Posterior cingulate gyrus (tissue), 11 donors: ENCODE results near the gene MYO3B.
"Not testable (repeated sequence)": the region's sequence is repeated elsewhere in the genome, so short reads cannot be mapped to it uniquely, and the experiment has no call there.

ENCODE experiments used
- DNase-seq, 10 donors: peaks; one replicate each; pipeline versions ENCODE4 v3.0.0 to v3.0.0-alpha.2; 2020 to 2021; ENCODE audit warnings: mixed read lengths in 3 of 10
- intact Hi-C: fragments of 100-400 bp; cut with DNase I; formaldehyde crosslinking; loops from one replicate; pipeline ENCODE4 v1.15.1; 2023

The MYO3B gene

GRCh38 chr2:170330881-170331280 is 152.9 kb downstream of the MYO3B start:
- no peak for DNase-seq
- intact Hi-C loops = no loop called here

DNA sequence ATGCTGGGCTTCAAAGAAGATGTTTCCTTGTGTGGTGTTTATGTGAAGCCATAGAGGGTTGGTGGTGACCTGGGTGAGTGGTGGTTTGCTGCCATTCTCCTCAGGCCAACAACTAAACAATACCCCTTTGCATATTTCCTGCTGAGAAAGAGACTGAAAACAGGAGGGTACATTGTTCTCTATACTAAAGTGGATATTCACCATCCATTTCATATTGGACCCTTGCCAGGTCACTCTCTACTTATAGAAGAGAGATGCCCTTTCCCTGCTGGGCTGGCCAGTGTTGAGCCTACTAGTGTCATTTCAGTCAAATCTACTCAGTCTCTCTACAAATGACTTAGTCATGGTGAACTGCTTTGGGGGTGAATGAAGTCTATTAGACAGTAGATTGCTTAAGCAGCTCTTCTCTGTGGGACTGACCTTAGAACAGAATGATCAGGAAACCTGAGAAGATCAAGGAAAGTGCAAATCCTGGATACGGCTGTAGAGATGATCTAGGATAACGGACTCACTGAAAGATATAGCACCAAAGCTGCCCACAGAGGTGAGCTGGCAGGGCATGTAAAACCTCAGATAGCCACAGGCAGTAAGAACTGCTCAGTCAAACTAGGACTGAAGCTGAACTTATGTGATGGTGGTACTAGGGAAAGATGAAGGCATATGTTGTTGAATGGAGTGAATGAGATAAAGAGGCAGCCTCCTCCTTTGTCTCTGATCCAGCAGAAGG is 154.9 kb downstream of the MYO3B start:
- DNase-seq = no peak
- intact Hi-C loops = no loop called here

- DNase-seq = no peak
- intact Hi-C loops = no loop called here
Measured at GRCh38 chr2:170335351-170335750, 157.4 kb downstream of the MYO3B start.

DNA sequence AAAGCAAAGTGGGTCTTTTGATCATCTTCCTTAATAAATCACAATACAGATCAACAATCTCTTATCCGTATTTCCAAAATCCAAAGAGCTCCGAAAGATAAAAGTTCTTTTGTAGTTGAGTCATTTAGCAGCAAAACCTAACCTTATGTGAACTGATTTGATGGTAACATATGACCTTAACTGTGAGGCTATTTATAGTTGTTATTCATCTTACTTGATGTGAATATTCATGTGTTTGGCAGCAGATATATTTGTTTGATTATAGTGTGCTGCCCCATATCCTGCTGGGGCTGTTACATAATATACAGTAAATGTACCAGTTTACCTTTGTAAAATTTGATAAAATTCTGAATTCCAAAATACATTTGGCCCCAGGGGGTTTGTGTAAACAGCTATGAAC is 158.5 kb downstream of the MYO3B start:
- DNase-seq = no peak
- intact Hi-C loops = no loop called here

GRCh38 chr2:170336916-170337315 is 159.0 kb downstream of the MYO3B start:
- intact Hi-C loops = no loop called here
- no peak for DNase-seq

- intact Hi-C loops = no loop called here
- DNase-seq = no peak
Measured at GRCh38 chr2:170339322-170339721, 161.4 kb downstream of the MYO3B start.

GRCh38 chr2:170339750-170340692 is 162.1 kb downstream of the MYO3B start:
- intact Hi-C loops = no loop called here
- no peak for DNase-seq

DNA sequence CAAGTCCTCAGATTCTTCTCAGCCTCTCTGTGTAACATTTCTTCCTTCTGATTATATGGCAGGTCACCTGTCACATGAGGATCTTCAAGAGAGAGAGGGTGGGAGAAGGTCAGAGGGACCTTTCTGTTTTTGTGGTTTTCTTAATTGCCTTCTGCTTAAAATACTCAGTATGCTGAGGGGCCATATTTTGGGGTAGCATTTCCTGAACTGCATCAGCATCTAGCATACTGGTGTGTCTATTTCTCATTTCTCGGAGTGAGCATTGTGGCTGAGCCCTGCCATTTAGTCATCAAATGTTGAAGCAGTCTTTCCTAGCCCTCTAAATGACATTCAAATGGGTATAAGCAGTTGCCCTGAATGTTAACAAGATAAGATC is 162.7 kb downstream of the MYO3B start:
- no peak for DNase-seq
- intact Hi-C loops = no loop called here

DNA sequence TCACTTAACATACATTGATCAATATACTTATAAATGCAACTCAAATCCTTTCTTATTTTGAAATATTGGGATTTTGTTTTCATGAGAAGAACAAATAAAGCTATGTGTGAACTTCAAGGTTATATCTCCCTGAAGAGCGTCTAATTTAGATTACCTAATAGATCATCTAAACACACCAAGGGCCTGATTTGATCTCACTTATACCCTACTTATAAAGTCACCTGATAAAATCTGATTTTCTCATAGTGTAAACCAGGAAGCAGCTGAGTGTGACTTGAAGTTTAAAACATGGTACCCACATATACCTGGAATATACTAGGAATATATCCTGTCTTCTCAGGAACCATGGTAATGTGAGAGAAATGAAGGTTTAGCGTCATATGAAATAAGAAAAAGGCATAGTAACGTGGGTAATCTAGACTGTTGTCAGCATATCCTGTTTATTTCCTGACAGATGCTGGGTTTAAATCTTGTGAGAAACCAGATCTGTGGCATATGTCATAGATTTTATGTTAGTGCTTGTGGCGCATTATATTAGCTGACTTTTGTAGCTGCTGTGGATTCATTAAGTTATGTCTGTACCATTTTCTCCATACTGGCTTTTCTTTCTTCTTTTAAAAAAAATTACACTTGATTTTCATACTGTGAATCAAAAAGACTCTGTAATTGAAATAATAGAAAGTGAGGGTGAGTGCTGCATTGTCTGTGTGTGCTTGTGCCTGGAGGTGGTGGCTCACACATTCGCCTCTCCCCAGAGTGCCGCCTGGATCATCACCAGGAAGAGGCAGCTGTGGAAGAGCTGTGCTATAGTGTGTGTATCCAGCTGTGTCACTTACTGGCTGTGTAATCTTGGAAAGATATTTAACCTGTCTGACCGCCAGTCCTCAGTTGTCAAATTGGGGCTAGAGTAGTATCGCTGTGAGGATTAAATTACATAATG is 164.0 kb downstream of the MYO3B start:
- intact Hi-C loops = no loop called here
- DNase-seq = no peak

- intact Hi-C loops = no loop called here
- DNase-seq = no peak
Measured at GRCh38 chr2:170344663-170345346, 166.9 kb downstream of the MYO3B start.

DNA sequence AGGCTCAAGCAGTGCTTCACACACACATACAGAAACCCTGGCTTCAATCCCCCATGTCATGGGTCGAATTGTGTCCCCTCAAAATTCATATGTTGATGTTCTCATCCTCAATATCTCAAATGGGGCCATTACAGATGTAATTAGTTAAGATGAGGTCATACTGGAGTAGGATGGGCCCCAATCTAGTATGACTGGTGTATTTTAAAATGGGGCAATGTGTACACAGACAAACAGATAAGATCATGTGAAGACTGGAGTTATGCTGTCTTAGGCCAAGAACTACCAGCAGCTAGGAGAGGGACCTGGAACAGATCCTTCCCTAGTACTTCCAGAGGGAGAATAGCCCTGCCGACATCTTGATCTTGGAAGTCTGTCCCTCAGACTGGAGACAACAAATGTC is 167.7 kb downstream of the MYO3B start:
- intact Hi-C loops = no loop called here
- DNase-seq = no peak

GRCh38 chr2:170349269-170349668 is 171.3 kb downstream of the MYO3B start:
- DNase-seq = not testable (repeated sequence)

DNA sequence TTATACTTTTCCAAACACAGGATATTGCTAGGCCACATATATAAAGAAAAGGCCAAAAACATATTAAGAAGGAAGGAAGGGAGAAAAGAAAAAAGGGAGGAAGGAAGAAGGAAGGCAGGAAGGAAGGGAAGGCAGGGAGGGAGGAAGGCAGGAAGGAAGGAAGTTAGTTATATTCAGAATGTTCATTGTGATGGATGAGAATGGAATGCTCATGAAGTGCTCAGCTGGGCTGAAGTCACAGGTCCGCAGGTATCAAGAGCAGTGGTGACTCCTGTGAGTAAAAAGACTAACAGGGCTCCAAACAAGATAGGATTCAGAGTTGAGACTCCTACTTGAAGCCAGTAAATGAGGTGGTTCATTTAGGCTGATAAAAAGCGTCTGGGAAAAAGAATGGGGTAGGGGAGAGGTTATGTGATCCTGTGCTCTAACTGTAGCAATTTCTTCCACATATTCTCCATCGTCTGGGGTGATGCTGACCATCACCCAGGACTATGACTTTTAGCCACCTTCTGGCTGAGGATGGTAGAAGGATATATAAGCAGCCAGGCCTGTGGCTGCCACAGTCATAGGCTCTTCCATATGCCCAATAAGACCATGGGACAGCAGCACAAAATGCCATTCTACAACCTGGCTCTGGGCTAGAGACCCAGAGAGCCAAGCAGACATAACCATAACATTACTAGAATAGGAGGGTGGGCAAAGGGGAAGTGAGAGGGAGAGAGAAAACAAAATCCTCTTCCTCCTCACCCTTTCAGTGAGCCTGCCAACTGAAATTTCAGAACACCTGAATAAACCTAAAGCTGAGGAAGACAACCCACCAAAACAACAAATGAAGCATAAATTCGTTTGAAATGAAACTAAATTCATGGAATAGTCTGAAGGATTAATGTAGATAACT is 173.2 kb downstream of the MYO3B start:
- DNase-seq = no peak
- intact Hi-C loops = no loop called here

More at GRCh38 chr2:170349269-170349668, 171.3 kb downstream of the MYO3B start:
- intact Hi-C loops = not testable (repeated sequence)

GRCh38 chr2:170353723-170354122 is 175.8 kb downstream of the MYO3B start:
- intact Hi-C loops = no loop called here
- DNase-seq = no peak

- no peak for DNase-seq
- intact Hi-C loops = no loop called here
Measured at GRCh38 chr2:170354388-170354787, 176.4 kb downstream of the MYO3B start.

DNA sequence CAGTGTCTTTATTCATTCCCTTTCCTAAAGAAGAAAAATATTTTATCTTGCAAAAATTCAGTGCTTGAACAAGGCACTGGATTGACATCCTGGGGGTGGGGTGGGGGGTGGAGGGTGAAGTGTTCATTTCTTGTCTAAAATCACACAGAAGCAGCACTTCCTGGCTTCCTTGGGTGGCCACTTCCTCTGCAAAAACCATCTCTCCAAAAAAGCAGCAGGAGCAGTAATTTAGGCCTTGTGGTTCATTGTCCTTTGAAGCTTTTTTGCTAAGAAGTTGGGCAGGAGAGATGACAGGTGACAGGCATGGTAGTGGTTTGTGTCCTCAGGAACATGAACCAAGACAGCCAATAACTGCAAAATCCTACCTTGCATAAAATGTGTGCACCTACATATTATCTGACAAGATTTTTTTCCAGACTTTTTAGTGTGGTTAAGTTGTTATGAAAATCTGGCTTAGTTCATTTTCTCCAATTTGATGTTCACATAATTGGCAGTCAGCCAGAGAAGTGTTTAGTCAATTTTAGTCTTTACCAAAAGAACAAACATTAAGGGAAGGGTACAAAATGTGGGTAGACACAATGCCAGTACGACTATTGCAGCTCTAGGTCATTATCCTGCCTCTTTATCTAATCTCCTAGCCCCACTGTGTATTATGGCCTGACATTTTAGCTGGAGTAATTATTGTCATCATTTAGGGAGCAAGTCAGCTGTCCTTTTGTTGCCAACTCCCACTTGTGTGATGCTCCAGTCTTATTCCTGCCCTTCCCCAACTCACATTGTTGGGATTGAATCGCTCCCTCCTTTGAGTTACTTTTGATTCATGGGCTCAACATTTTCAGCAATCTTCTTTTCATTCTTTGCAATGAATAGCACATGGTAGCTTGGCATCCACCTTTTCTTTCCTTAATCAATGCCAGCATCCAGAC is 177.2 kb downstream of the MYO3B start:
- intact Hi-C loops = no loop called here
- DNase-seq = no peak

GRCh38 chr2:170359466-170359865 is 181.5 kb downstream of the MYO3B start:
- no peak for DNase-seq
- intact Hi-C loops = no loop called here

DNA sequence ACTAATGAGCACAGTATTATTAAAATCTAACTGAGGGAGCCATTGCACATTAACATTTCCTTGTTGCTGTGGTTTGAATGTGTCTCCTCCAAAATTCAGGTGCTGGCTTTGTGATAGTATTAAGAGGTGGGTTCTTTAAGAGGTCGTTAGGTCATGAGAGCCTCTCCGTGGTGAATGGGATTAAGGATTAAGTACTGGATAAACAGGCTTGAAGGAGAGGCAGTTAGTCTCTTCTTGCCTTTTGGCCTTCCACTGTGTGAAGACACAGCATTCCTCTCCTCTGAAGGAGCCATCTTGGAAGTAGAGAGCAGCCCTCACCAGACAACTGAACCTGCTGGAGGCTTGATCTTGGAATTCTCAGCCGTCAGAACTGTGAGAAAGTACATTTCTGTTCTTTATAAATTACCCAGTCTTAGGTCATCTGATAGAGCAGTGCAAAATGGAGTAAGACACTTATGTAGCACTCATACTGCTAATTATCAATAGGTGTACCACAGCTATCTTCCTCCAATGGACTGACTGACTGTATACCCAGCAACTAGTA is 182.7 kb downstream of the MYO3B start:
- no peak for DNase-seq
- intact Hi-C loops = loop anchor here (5.0 kb wide), 1 partner anchor 457 kb away; the partner anchor contains the start of gene GAD1
